ENCODE data around the gene SLC9A9. TPM values are rescaled to one million over a fixed set of nuclear protein-coding genes. Genes with fewer than 3 reads are reported as not detected.
"Not testable (repeated sequence)": the region's sequence is repeated elsewhere in the genome, so short reads cannot be mapped to it uniquely, and the experiment has no call there.

SLC9A9 gene
- polyA plus RNA-seq, 3 donors, result 1.0 to 9.0 (median 8.8) TPM

DNA sequence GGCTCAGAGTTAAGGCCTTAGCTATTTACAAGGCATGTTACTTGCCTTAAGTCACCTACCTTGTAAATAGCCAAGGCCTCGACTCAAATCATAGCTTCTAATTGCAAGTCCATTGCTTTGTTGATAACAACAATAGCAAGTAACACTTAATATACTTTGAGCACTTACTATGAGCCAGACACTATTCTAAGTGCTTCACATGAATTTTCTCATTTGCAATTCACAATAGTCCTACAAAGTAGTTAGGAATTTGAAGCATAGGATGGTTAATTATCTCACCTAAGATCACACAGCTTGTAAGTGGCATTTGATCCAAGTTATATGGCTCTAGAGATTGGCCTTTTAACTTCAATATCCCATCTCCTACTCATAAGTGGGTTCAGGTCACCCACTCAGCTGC lies 28.4 kb downstream of the SLC9A9 start:
- H3K27ac ChIP-seq (ENCODE audit: low read depth, low read length), result no peak overlapping the region
- 62 to 91% (median 90%) methylated on average over 1 of the region's 1 CpG for WGBS, 3 donors

DNA sequence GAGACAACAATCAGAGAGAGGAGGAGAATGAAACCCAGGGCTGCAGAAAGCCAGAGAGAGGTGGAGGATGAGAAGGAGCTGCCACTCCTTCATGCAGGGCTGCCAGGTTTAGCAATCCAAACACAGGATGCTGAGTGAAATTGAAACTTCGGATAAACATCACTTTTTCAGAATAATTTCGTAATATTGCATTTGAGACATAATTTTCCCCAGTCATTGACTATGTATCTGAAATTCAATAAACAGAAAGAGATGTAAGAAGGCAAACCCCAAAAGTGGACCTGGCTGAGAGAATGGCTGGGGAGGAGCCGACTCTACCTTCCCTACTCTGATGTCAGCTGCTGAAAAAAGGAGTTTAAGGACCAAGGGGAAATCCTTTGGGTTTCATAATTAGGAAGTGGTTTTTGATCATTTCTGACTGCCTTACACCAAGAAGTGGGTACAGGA lies 33.8 kb downstream of the SLC9A9 start:
- 40 to 74% (median 55%) methylated on average over 3 of the region's 3 CpGs for WGBS, 3 donors

DNA sequence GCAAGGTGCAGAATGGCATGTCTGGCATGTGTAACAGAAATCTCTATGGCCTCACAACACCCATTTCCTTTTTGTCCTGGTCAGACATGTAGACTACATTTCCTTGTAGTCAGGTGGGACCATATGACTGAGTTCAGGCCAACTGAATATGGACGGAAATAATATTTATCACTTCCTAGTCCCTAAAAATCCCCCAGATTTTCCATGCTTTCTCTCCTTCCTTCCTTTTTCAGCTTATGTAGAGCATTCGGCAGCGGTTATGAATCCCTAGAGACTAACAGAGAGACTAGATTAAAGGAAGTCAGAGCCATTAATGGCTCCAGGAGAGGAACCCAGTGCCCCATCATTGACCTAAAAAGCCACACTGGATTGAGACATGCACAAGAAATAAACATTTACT lies 35.8 kb downstream of the SLC9A9 start:
- H3K27ac ChIP-seq (ENCODE audit: low read depth, low read length), result no peak overlapping the region

More for the DNA sequence above, 33.8 kb downstream of the SLC9A9 start:
- H3K27ac ChIP-seq (ENCODE audit: low read depth, low read length), result no peak overlapping the region

DNA sequence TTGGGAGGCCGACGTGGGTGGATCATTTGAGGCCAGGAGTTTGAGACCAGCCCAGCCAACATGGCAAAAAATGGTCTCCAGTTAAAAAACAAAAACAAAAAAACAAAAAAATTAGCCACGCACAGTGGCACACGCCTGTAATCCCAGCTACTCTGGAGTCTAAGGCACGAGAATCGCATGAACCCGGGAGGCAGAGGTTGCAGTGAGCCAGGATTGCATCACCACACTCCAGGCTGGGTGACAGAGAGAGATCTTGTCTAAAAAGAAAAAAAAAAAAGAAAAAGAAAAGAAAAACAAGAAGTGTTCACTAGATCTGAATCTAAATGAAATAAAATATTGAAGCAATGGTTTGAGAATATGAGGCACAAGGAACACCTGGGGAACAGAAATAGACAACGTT lies 36.7 kb downstream of the SLC9A9 start:
- no peak overlapping the region for H3K27ac ChIP-seq (ENCODE audit: low read depth, low read length)
- 54 to 88% (median 62%) methylated on average over 8 of the region's 8 CpGs for WGBS, 3 donors

More for the DNA sequence above, 35.8 kb downstream of the SLC9A9 start:
- WGBS, 3 donors, result 62 to 71% (median 66%) methylated on average over 3 of the region's 3 CpGs

DNA sequence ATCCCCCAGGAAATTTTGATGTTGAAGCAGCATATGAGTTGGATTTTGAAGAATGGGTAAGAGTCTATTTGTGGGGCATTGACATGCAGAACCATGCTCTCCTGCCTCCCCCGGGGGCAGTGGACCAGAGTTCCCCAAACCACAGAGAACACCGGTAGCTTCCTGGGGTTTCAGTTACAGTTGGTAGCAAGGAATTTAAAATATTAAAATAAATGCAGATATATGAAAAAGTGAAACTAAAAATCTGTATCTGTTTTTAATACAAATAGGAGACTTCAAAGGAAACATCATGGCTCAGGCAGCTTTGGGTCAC lies 37.4 kb downstream of the SLC9A9 start:
- no peak overlapping the region for H3K27ac ChIP-seq (ENCODE audit: low read depth, low read length)
- 49 to 82% (median 49%) methylated on average over 2 of the region's 2 CpGs for WGBS, 3 donors

DNA sequence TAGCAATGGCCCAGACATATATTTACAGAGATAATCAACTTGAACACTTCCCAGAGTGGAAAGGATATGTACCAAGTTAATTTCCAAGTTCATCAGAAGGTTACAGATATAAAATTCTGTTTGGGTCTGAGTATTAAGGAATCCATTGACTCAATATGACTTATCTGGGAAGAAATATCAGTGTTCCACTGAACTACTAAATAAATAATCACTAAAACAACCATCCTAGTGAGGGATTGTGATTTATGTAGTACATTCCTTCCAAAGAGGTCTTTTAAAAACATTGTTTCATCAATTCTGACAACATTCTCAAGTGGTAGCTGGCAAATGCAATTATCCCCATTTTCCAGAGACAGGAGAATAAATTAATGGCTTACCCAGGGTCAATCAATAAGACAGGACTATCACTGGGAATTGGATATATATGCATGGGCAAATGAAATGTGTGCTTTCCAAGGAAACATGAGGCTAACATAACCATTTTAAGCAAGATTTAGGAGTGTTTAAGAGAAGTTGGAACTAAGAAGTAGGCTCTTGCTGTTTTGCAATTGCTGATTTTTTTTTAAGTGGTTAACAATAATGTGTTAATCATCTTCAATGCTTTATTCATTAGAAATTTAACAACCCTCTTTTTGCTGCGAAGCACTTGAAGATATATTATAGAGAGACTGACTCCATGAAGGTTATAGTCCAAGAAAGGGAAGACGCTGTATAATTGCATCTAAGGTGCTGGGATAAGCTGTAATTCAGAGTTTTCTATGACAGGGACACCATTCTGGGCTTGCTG lies 37.9 kb downstream of the SLC9A9 start:
- 80 to 89% (median 80%) methylated on average over 2 of the region's 2 CpGs for WGBS, 3 donors
- no peak overlapping the region for H3K27ac ChIP-seq (ENCODE audit: low read depth, low read length)

DNA sequence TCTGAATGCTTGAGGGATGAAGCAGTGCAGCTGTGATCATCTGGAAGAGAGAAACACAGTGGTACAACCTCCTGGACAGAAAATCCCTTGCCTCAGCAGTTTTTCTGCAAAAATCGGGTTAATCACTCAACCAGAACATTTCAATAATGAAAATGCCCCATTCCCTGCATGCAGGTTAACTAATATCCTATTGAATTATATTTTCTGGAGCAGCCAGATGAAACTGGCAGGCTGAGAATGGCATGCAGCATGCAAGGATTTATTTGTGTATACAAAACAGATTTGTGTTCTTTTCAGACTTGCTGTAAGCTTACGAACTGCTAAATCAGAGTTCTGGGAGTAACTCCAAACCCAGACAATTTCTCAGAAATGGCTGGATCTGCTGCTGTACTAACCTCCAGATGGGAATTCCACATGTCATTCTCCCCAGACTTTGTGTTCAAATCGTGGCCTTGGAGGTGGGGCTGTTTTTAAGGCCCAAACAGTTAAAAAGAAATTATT lies 39.1 kb downstream of the SLC9A9 start:
- no peak overlapping the region for H3K27ac ChIP-seq (ENCODE audit: low read depth, low read length)
- WGBS, 3 donors, result 43 to 55% (median 52%) methylated on average over 3 of the region's 3 CpGs

DNA sequence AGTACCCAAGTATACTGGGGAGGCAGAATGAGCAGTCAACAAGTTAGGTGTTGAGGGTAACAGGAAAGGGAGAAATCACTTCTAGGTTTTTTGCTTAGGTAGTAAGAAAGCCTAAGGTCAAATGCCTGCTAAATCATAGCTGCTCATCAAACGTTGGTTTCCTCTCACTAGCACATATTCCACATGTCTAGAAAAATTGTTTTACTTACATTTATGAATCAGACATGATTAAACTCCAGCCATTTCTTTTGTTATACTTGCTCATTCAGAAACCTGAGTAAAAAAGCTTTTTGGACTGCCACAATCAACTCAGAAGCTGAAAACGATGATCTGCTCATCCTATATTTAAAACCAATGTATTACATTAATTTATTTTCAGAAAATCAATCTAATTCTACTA lies 40.2 kb downstream of the SLC9A9 start:
- H3K27ac ChIP-seq (ENCODE audit: low read depth, low read length), result no peak overlapping the region
- WGBS, 3 donors, result 55 to 78% (median 74%) methylated on average over 2 of the region's 2 CpGs

DNA sequence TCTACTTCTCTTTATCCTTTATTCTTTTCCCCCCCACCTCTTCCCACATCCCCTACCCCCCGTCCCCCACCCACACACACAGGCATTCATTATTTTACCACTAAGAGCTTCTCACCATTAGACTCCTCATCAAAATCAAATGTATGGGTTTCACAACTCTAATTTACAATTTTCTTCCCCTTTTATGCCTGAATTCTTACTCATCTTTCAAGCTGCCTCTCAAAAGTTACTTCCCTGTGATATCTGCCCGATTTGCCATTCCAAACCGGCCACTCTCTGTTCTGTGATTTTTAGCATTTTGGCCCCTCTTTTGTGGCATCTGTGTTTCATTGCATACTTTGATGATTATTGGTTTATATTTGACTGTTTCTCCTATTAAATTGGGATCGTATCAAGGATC lies 42.2 kb downstream of the SLC9A9 start:
- no peak overlapping the region for H3K27ac ChIP-seq (ENCODE audit: low read depth, low read length)
- WGBS, 3 donors, result 61 to 74% (median 63%) methylated on average over 4 of the region's 4 CpGs

DNA sequence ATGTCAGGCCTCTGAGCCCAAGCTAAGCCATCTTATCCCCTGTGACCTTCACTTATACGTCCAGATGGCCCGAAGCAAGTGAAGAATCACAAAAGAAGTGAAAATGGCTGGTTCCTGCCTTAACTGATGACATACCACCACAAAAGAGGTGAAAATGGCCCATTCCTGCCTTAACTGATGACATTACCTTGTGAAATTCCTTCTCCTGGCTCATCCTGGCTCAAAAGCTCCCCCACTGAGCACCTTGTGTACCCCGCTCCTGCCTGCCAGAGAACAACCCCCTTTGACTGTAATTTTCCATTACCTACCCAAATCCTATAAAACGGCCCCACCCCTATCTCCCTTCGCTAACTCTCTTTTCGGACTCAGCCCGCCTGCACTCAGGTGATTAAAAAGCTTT lies 42.8 kb downstream of the SLC9A9 start:
- WGBS, 3 donors, result 74 to 93% (median 92%) methylated on average over 7 of the region's 7 CpGs
- not testable (repeated sequence) for H3K27ac ChIP-seq (ENCODE audit: low read depth, low read length)

DNA sequence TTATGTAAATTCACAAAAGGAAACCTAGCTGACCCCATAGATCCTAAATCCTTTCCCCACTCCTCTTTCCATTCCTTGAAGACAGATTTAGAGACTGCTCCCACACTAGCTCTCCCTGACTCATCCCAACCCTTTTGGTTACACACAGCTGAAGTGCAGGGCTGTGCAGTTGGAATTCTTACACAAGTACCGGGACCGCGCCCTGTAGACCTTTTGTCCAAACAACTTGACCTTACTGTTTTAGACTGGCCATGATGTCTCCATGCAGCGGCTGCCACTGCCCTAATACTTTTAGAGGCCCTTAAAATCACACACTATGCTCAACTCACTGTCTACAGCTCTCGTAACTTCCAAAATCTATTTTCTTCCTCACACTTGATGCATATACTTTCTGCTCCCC lies 47.2 kb downstream of the SLC9A9 start:
- WGBS, 3 donors, result 85 to 95% (median 93%) methylated on average over 5 of the region's 5 CpGs
- not testable (repeated sequence) for H3K27ac ChIP-seq (ENCODE audit: low read depth, low read length)

DNA sequence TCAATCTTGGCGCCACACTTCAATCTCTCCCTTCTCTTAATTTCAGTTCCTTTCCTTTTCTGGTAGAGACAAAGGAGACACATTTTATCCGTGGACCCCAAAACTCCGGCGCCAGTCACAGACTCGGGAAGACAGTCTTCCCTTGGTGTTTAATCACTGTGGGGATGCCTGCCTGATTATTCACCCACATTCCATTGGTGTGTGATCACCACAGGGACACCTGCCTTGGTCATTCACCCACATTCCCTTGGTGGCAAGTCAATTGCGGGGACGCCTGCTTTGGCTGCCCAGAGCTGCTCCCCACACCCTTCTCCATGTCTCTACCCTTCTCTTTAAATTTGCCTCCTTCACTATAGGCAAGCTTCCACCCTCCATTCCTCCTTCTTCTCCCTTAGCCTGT lies 50.1 kb downstream of the SLC9A9 start:
- H3K27ac ChIP-seq (ENCODE audit: low read depth, low read length), result not testable (repeated sequence)
- 87 to 94% (median 93%) methylated on average over 7 of the region's 7 CpGs for WGBS, 3 donors

DNA sequence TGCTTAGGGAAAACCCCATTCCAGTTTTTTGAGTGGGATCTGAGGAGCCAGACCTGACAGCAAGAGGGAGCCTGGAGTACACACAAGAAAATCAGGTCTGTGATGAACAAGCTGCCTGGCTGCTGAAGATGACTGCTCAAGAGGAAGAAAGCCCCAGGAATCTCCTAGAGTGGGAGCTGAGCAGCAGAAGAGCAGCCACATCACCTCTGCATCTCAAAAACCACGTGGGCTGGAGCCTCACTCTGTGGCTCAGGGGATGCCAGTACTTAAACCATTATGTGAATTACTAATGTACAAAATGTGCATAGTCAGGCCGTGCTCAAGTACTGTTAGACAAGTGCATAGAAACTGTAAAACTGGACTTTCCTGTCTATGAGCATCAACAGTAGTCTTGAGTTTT lies 52.4 kb downstream of the SLC9A9 start:
- WGBS, 3 donors, result 20 to 72% (median 55%) methylated on average over 2 of the region's 2 CpGs
- H3K27ac ChIP-seq (ENCODE audit: low read depth, low read length), result no peak overlapping the region

DNA sequence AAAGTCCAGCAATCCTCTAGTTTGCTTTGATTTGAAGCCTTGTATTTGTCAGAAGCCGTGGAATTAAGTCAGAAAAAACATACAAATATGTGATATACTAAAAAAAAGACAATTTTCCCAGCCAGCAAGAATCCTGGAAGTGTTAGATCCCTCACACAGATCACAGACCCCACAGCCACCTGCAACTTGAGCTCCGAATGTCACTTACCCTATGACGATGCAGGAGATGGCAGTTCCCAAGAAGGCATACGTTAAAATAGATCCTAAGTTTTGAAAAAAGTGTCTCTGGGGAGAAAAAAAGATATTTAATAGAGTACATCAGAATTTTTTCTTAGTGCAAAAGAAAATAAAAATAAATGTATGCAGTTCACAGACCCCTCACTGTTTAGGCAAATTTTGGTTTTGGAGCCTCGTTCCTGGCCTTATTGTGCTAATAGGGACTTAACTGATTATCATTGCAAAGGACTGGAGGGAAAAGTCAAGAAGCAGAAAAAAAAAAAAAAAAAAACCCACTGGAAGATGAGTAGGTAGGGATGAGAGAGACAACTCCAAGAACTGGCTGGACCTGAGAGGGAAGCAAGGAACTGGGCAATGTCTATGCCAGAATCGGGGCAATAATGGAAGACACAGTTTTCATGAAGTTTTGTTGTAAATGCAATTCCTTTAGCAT lies 53.3 kb downstream of the SLC9A9 start:
- H3K27ac ChIP-seq (ENCODE audit: low read depth, low read length), result no peak overlapping the region
- WGBS, 3 donors, result 52 to 91% (median 88%) methylated on average over 6 of the region's 6 CpGs

DNA sequence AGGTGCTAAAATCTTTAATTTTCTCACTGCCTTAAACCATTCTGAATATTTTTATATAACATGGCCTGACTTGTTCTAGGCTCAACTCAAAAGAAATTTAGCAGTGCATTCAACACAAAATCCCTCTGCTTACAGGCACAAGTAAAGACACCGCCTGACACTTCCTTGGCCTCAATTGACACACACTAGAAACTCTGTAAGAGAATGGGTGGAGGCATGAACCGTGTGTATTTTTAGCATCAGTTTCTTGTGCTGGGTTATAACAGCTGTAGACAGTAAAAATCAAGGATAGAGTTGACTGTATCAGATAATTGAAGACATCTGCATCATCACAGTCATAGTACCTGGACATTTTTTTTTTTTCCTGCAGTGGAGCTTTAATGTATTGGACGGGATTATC lies 54.3 kb downstream of the SLC9A9 start:
- WGBS, 3 donors, result 69 to 75% (median 70%) methylated on average over 3 of the region's 3 CpGs
- no peak overlapping the region for H3K27ac ChIP-seq (ENCODE audit: low read depth, low read length)

DNA sequence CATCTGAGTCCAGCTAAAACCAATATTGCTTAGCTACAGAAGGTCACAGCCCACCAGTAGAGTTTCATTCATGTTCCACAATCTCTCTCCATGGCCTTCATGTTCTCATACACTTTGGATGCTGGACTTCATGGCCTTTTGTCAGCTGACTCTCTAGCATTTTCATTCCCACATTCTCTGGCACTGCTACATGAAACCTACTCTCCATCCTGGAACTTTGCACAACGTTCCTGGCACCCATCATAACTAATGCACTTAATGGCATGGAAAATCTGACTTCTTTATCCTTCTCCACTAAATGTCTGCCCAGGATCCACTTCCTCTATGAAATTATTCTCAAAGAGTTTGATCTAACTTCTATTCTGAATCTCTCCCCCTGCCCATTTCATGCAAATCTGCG lies 56.9 kb downstream of the SLC9A9 start:
- 77 to 85% (median 79%) methylated on average over 2 of the region's 2 CpGs for WGBS, 3 donors
- no peak overlapping the region for H3K27ac ChIP-seq (ENCODE audit: low read depth, low read length)

DNA sequence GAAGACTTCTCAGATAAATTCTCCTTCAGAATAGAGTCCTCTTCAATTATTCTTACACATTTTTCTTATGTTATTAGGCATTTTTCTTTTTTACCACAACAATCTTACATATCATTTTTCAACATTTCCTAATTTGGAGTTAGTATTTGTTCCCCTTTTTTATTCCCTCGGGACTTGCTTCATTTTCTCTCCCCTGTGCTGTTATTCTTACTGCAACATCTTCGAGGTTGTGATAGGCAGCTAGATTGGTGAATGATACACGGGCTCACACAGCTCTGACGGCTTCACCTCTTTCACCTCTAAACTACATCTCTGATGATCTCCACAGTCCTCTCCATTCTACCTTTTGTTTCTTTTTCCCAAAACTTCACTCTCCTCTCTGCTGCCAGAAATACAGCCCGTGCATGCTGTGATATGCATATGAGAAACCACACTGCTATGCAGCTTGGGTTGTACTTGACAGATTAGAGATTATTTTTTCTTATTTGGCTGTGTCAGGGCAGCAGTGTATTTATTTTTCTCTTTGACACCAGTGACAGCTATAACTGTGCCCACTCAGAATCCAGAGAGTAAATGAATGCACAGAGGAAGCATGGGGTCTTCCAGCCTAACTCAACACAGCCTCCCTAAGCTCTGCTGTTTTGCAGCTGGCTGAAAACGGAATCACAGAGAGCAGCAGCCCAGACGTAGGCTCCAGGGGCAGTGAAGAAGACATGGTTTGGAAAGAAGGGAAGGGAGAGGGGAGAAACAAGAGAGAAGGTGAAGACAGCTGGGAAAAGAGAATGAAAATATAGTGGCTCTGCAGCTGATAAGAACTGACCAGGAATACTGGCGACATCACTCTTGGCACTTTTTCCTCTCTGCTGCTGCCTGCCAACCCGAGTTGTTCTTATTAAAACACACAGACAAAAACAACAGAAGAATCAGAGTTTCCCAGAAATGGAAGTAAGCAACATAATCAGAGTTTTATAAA lies 61.8 kb downstream of the SLC9A9 start:
- no peak overlapping the region for H3K27ac ChIP-seq (ENCODE audit: low read depth, low read length)
- WGBS, 3 donors, result 36 to 46% (median 41%) methylated on average over 9 of the region's 9 CpGs

DNA sequence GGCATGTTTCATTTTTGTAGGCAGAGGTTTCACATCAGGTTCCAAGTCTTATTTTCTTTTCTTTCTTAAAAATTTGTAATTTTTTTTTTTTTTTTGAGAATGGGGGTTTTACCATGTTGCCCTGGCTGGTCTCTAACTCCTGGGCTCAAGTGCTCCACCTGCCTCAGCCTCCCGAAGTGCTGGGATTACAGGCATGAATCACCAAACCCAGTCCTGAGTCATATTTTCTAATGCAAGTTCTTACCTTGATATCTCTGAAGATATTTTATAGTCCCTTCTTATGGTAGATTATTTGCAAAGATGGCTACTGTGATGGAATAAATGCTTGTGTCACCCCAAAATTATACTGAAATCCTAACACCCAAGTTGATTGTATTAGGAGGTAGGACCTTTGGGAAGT lies 63.8 kb downstream of the SLC9A9 start:
- 79 to 97% (median 97%) methylated on average over 1 of the region's 1 CpG for WGBS, 3 donors
- no peak overlapping the region for H3K27ac ChIP-seq (ENCODE audit: low read depth, low read length)

Measured in adipose tissue (tissue), 3 donors.